ENCODE measurements around the gene IFNGR1. TPM values are rescaled to one million over a fixed set of nuclear protein-coding genes. Genes with fewer than 3 reads are reported as not detected.
A peak's percentile ranks its signal among the peaks of the same experiment; 100 is the strongest.
"Not testable (repeated sequence)": the region's sequence is repeated elsewhere in the genome, so short reads cannot be mapped to it uniquely, and the experiment has no call there.

IFNGR1 gene
- 103 TPM for total RNA-seq
- long read RNA-seq, transcript IFNGR1-201 (7 exons, 2,139 nt) = major isoform, 107 of 116 reads
- long read RNA-seq, partial matches to known transcripts = 1 of 116 reads
- long read RNA-seq, other reads (novel, unspliced or antisense) = 3 of 116 reads

GRCh38 chr6:137218917-137219663 lies at the start of gene IFNGR1:
Gene IFNGR1 (minus strand): TSS chr6:137219385. CDS start chr6:137219327, 58 bp downstream.
- intact Hi-C loops (cut with DNase I) = loop anchor here (5.0 kb wide), 1 partner anchor 43 kb away; no protein-coding TSS in a partner anchor
- DNase-seq (ENCODE audit: missing footprints) = peak; percentile 99
- peak; percentile 97 for ATAC-seq

GRCh38 chr6:137268911-137269310 lies 49.7 kb upstream of the IFNGR1 start:
- intact Hi-C loops (cut with DNase I) = no loop called here
- DNase-seq (ENCODE audit: missing footprints) = no peak
- ATAC-seq = no peak

- intact Hi-C loops (cut with DNase I) = no loop called here
- ATAC-seq (no peak), DNase-seq (ENCODE audit: missing footprints) (no peak)
Observed at GRCh38 chr6:137266309-137266586, 47.1 kb upstream of the IFNGR1 start.

GRCh38 chr6:137265561-137266308 lies 46.5 kb upstream of the IFNGR1 start:
- ATAC-seq (no peak), DNase-seq (ENCODE audit: missing footprints) (no peak)
- intact Hi-C loops (cut with DNase I) = no loop called here

GRCh38 chr6:137264311-137265075 lies 45.3 kb upstream of the IFNGR1 start:
- ATAC-seq (no peak), DNase-seq (ENCODE audit: missing footprints) (no peak)
- intact Hi-C loops (cut with DNase I) = loop anchor here (5.0 kb wide), 1 partner anchor 47 kb away; the partner anchor contains the start of gene IFNGR1

- intact Hi-C loops (cut with DNase I) = loop anchor here (5.0 kb wide), 1 partner anchor 44 kb away; the partner anchor contains the start of gene IFNGR1
- no peak for ATAC-seq
- no peak for DNase-seq (ENCODE audit: missing footprints)
Observed at GRCh38 chr6:137261761-137262160, 42.6 kb upstream of the IFNGR1 start.

- intact Hi-C loops (cut with DNase I) = loop anchor here (5.0 kb wide), 1 partner anchor 44 kb away; the partner anchor contains the start of gene IFNGR1
- ATAC-seq = peak; percentile 45
- no peak for DNase-seq (ENCODE audit: missing footprints)
Observed at GRCh38 chr6:137261361-137261760, 42.2 kb upstream of the IFNGR1 start.

- no peak for ATAC-seq
- intact Hi-C loops (cut with DNase I) = loop anchor here (5.0 kb wide), 1 partner anchor 43 kb away; the partner anchor contains the start of gene IFNGR1
Observed at GRCh38 chr6:137260217-137260616, 41.0 kb upstream of the IFNGR1 start.

GRCh38 chr6:137259349-137259748 lies 40.2 kb upstream of the IFNGR1 start:
- ATAC-seq (no peak), DNase-seq (ENCODE audit: missing footprints) (no peak)
- intact Hi-C loops (cut with DNase I) = no loop called here

More at GRCh38 chr6:137260217-137260616, 41.0 kb upstream of the IFNGR1 start:
- DNase-seq (ENCODE audit: missing footprints) = no peak

GRCh38 chr6:137258170-137258569 lies 39.0 kb upstream of the IFNGR1 start:
- DNase-seq (ENCODE audit: missing footprints) (peak; percentile 60), ATAC-seq (no peak)
- intact Hi-C loops (cut with DNase I) = no loop called here

- ATAC-seq (no peak), DNase-seq (ENCODE audit: missing footprints) (no peak)
- intact Hi-C loops (cut with DNase I) = no loop called here
Observed at GRCh38 chr6:137256350-137257103, 37.3 kb upstream of the IFNGR1 start.

GRCh38 chr6:137254966-137255365 lies 35.8 kb upstream of the IFNGR1 start:
- intact Hi-C loops (cut with DNase I) = no loop called here
- ATAC-seq (no peak), DNase-seq (ENCODE audit: missing footprints) (no peak)

- ATAC-seq; DNase-seq (ENCODE audit: missing footprints); intact Hi-C loops (cut with DNase I): not testable (repeated sequence)
Observed at GRCh38 chr6:137254430-137254829, 35.2 kb upstream of the IFNGR1 start.

- peak; percentile 49 for DNase-seq (ENCODE audit: missing footprints)
- intact Hi-C loops (cut with DNase I) = no loop called here
- ATAC-seq = peak; percentile 39
Observed at GRCh38 chr6:137248702-137249101, 29.5 kb upstream of the IFNGR1 start.

GRCh38 chr6:137247724-137248123 lies 28.5 kb upstream of the IFNGR1 start:
- DNase-seq (ENCODE audit: missing footprints) (no peak), ATAC-seq (no peak)
- intact Hi-C loops (cut with DNase I) = no loop called here

GRCh38 chr6:137246791-137247202 lies 27.6 kb upstream of the IFNGR1 start:
- DNase-seq (ENCODE audit: missing footprints) (no peak), ATAC-seq (no peak)
- intact Hi-C loops (cut with DNase I) = no loop called here

- DNase-seq (ENCODE audit: missing footprints) (no peak), ATAC-seq (no peak)
- intact Hi-C loops (cut with DNase I) = no loop called here
Observed at GRCh38 chr6:137246164-137246563, 27.0 kb upstream of the IFNGR1 start.

- no peak for ATAC-seq
- intact Hi-C loops (cut with DNase I) = no loop called here
- no peak for DNase-seq (ENCODE audit: missing footprints)
Observed at GRCh38 chr6:137241481-137242038, 22.4 kb upstream of the IFNGR1 start.
